Uterus (tissue), 4 donors: ENCODE measurements around the gene WDR27. TPM values are rescaled to one million over a fixed set of nuclear protein-coding genes. Genes with fewer than 3 reads are reported as not detected.
A peak's percentile ranks its signal among the peaks of the same experiment; 100 is the strongest.

ENCODE experiments used
- DNase-seq, 2 donors: peaks; one replicate each; pipeline ENCODE4 v3.0.0-alpha.2; 2019 to 2020
- H3K27ac ChIP-seq, 2 donors: fragments of 200-600 bp; sonication (generic); 1 replicate in 1 of 2; 2 replicates in 1 of 2; pipeline ENCODE4 v1.5.1; 2016 to 2018
- H3K27me3 ChIP-seq, 2 donors: fragments of 200-600 bp; sonication (generic); one replicate each; pipeline ENCODE4 v1.5.1; 2018 to 2019; ENCODE audit warnings: control low read depth in 1 of 2
- H3K36me3 ChIP-seq, 2 donors: fragments of 200-600 bp; sonication (generic); one replicate each; pipeline ENCODE4 v1.5.1; 2019; ENCODE audit warnings: control low read depth in 1 of 2
- H3K4me1 ChIP-seq, 2 donors: fragments of 200-600 bp; sonication (generic); one replicate each; pipeline ENCODE4 v1.5.1; 2018 to 2019; ENCODE audit warnings: control low read depth in 1 of 2
- H3K4me3 ChIP-seq, 2 donors: fragments of 200-600 bp; sonication (generic); 1 replicate in 1 of 2; 2 replicates in 1 of 2; pipeline ENCODE4 v1.5.1; 2018 to 2019; ENCODE audit warnings: mild to moderate bottlenecking in 1 of 2
- H3K9me3 ChIP-seq, 2 donors: fragments of 200-600 bp; sonication (generic); one replicate each; pipeline ENCODE4 v1.5.1; 2019; ENCODE audit warnings: control low read depth in 1 of 2
- POLR2A ChIP-seq, 2 donors: fragments of 450-650 bp; IDR thresholded peaks; one replicate each; pipeline ENCODE4 v1.6.1; 2016; ENCODE audit warnings: antibody characterized with exemption in 2 of 2, mild to moderate bottlenecking in 1 of 2, moderate library complexity in 1 of 2
- intact Hi-C: fragments of 100-400 bp; cut with DNase I; formaldehyde crosslinking; loops from one replicate; pipeline ENCODE4 v1.15.1; 2023; ENCODE audit warnings: low total_unique reads
- total RNA-seq, 4 donors: library from RNA; depleted of rRNA in 3 of 4; stranded (reverse); fragments of >200 nt in 3 of 4; gene quantifications; one replicate each; pipeline versions ENCODE4 v1.1.0 to v1.2.4, GENCODE V29; 2014 to 2023
- TF ChIP-seq, protein P1 (sequence below), 4 experiments: fragments of 200-600 bp in 2 of 4; fragments of 450-650 bp in 2 of 4; sonication (generic) in 2 of 4; IDR thresholded peaks; one replicate each; pipeline ENCODE4 v1.5.1; 2016 to 2019; ENCODE audit warnings: antibody characterized with exemption in 4 of 4, mild to moderate bottlenecking in 2 of 4, moderate library complexity in 1 of 4
- donor health status: DM: yes; HTN: yes; CAD: no.

WDR27 gene
- total RNA-seq, 4 donors from 2014 or later: 41.8 to 69.7 (median 59.7) TPM

DNA sequence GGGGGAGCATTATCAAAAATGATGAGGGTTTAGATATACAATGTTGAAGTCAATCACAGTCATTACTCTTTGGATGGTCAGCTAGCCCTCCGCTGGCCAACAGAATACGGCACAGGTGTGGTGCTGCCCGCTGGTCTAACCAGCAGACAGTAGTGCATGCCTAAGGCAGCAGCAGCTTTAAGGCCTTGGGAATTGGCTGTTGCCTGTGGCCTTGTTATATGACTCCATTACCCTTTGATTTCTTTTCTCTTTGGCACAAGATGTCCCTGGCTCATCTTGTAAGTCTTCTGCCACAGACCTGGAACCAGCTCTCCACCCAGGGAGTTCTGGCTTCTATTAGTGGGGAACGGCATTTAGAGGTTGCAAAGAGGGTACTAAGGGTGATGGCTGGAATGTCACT is 110.2 kb downstream of the WDR27 start:
- Histone ChIP-seq H3K9me3 (no peaks in the 10 kb centered on the region), H3K27me3 (no peaks in the 10 kb centered on the region), H3K4me3 (no peak overlapping the region), H3K27ac (no peak overlapping the region), H3K36me3 (no peaks in the 10 kb centered on the region), H3K4me1 (no peaks in the 10 kb centered on the region)
- intact Hi-C loops: no loop called here
- TF ChIP-seq, protein P1, sequence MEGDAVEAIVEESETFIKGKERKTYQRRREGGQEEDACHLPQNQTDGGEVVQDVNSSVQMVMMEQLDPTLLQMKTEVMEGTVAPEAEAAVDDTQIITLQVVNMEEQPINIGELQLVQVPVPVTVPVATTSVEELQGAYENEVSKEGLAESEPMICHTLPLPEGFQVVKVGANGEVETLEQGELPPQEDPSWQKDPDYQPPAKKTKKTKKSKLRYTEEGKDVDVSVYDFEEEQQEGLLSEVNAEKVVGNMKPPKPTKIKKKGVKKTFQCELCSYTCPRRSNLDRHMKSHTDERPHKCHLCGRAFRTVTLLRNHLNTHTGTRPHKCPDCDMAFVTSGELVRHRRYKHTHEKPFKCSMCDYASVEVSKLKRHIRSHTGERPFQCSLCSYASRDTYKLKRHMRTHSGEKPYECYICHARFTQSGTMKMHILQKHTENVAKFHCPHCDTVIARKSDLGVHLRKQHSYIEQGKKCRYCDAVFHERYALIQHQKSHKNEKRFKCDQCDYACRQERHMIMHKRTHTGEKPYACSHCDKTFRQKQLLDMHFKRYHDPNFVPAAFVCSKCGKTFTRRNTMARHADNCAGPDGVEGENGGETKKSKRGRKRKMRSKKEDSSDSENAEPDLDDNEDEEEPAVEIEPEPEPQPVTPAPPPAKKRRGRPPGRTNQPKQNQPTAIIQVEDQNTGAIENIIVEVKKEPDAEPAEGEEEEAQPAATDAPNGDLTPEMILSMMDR (IDR thresholded peaks at IDR 0.05): no peak
- no peak for TF ChIP-seq POLR2A (IDR thresholded peaks at IDR 0.05)
- DNase-seq: no peak

DNA sequence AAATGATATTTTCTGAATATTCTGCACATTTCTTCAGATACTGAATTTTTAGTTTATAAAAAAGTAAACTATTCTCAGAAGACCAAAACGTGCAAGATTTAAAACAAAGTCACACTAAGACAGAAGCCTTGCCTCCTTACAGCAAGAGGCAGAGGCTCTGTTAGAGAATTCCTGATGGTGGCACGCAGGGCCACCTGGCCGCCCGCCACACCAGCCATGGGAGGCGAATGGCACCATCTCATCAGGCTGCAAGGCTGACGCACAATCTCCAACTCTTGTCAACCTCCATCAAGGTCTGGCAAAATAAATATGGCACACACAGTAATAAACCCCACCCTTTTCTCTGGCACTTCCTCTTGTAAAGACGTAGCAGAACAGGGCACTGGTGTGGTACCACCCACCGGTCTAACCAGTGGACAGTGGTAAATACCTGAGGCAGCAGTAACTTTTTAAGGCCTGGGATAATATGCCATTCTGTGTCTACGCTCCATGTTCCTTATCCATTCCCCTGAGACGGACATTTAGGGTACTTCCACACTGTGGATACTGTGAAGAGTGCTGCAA is 111.4 kb downstream of the WDR27 start:
- TF ChIP-seq, protein P1 (IDR thresholded peaks at IDR 0.05): no peak
- no peak for TF ChIP-seq POLR2A (IDR thresholded peaks at IDR 0.05)
- no peaks in the 10 kb centered on the region for H3K27me3 ChIP-seq
- no peaks in the 10 kb centered on the region for H3K36me3 ChIP-seq
- H3K4me1 ChIP-seq: no peaks in the 10 kb centered on the region
- intact Hi-C loops: no loop called here
- H3K27ac ChIP-seq: peak overlapping the region; percentile 33 to 58
- no peak for DNase-seq
- H3K4me3 ChIP-seq: no peak overlapping the region
- H3K9me3 ChIP-seq: no peaks in the 10 kb centered on the region

DNA sequence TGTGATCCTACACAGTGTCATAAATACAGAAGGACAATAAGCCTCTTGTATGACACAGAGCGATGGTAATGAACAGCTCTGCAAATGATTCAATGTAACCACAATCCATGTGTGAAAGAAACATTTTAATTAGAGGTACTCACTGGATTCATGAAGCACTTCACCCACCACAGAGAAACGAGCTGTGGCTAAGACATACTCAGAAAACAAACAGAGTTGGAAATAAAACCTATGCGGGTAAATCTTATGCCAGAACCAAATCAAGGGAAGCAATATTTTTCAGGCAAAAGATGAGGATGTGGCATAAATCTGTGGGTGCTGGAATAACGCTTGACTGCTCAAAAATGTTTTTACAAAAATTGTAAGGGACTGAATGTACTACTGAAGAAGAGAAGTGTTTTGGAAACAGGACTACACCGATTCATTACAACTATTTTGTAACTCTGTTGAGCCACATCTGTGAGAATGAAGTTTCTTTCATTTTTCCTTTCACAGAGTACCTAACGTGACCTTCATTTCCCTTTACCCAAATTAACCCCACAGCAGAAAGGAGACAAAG is 112.1 kb downstream of the WDR27 start:
- H3K36me3 ChIP-seq: no peaks in the 10 kb centered on the region
- no peaks in the 10 kb centered on the region for H3K4me1 ChIP-seq
- TF ChIP-seq, protein P1 (IDR thresholded peaks at IDR 0.05): no peak
- no peak for TF ChIP-seq POLR2A (IDR thresholded peaks at IDR 0.05)
- no peaks in the 10 kb centered on the region for H3K27me3 ChIP-seq
- H3K9me3 ChIP-seq: no peaks in the 10 kb centered on the region
- no peak overlapping the region for H3K4me3 ChIP-seq
- DNase-seq: no peak
- peak overlapping the region; percentile 33 to 58 for H3K27ac ChIP-seq
- intact Hi-C loops: no loop called here

DNA sequence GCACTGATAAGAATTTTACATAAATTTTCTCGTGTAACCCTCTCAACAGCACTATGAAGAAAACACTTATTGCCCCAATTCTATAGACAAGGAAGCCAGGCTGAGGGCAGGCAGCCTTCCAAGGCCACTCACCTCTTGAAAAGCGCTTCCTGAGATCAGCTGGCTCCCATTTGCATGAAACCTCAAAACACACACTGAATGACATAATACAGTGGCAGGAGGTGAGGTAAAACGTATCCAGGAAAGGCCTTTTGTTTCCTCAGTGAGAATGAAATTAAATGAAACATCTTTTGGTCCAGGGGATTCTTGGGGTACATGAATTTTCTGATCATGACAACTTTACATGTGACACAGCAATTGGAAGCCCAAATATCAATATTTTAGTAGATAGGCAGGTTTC is 112.5 kb downstream of the WDR27 start:
- Histone ChIP-seq H3K27me3 (no peaks in the 10 kb centered on the region), H3K4me1 (no peaks in the 10 kb centered on the region), H3K27ac (peak overlapping the region; percentile 33 to 58), H3K4me3 (no peak overlapping the region), H3K36me3 (no peaks in the 10 kb centered on the region), H3K9me3 (no peaks in the 10 kb centered on the region)
- no peak for TF ChIP-seq POLR2A (IDR thresholded peaks at IDR 0.05)
- TF ChIP-seq, protein P1 (IDR thresholded peaks at IDR 0.05): no peak
- no peak for DNase-seq
- intact Hi-C loops: no loop called here

DNA sequence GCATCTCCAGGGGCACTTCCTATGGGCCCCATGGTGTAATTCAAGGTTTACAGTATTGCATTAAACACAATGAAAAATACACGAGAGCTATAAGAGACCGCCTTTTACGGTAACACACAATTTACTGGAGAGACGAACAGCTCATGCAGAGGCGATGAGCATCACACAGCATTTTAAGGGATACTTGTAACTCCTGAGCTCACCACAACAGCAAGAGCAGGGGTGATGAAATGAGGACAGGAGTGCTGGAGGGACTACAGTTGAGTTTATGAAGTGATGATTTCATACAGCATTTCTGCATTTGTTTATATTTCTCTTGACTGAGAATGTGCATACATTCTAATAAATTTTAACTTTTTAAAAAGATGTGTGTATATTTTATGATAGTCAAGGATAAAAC is 113.9 kb downstream of the WDR27 start:
- no peaks in the 10 kb centered on the region for H3K4me1 ChIP-seq
- no peaks in the 10 kb centered on the region for H3K9me3 ChIP-seq
- H3K36me3 ChIP-seq: no peaks in the 10 kb centered on the region
- no peak overlapping the region for H3K4me3 ChIP-seq
- DNase-seq: no peak
- no peak overlapping the region for H3K27ac ChIP-seq
- TF ChIP-seq, protein P1 (IDR thresholded peaks at IDR 0.05): no peak
- TF ChIP-seq POLR2A (IDR thresholded peaks at IDR 0.05): no peak
- intact Hi-C loops: no loop called here
- H3K27me3 ChIP-seq: no peaks in the 10 kb centered on the region
